Measurements from ENCODE around the gene TSPAN12. TPM values are rescaled to one million over a fixed set of nuclear protein-coding genes. Genes with fewer than 3 reads are reported as not detected.

The TSPAN12 gene
- total RNA-seq, 2 donors from 2014 or later, result 35.6 to 50.3 TPM

GRCh38 chr7:120802751-120803150 lies 55.2 kb downstream of the TSPAN12 start:
- no peaks in the 10 kb centered on the region for H3K9me3 ChIP-seq (ENCODE audit: control insufficient read depth, low read length)
- TF ChIP-seq, protein P1, sequence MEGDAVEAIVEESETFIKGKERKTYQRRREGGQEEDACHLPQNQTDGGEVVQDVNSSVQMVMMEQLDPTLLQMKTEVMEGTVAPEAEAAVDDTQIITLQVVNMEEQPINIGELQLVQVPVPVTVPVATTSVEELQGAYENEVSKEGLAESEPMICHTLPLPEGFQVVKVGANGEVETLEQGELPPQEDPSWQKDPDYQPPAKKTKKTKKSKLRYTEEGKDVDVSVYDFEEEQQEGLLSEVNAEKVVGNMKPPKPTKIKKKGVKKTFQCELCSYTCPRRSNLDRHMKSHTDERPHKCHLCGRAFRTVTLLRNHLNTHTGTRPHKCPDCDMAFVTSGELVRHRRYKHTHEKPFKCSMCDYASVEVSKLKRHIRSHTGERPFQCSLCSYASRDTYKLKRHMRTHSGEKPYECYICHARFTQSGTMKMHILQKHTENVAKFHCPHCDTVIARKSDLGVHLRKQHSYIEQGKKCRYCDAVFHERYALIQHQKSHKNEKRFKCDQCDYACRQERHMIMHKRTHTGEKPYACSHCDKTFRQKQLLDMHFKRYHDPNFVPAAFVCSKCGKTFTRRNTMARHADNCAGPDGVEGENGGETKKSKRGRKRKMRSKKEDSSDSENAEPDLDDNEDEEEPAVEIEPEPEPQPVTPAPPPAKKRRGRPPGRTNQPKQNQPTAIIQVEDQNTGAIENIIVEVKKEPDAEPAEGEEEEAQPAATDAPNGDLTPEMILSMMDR (conservative IDR thresholded peaks at IDR 0.05), result no peak
- no peak overlapping the region for H3K27ac Mint-ChIP-seq

GRCh38 chr7:120799813-120800475 lies 58.0 kb downstream of the TSPAN12 start:
- H3K36me3 Mint-ChIP-seq (ENCODE audit: low read depth), result peaks cover 31% of the 10 kb centered on the region
- Histone ChIP-seq H3K27me3 (ENCODE audit: control insufficient read depth, insufficient read depth, low read length, poor library complexity, severe bottlenecking) (no peaks in the 10 kb centered on the region), H3K4me3 (ENCODE audit: low read length) (no peak overlapping the region), H3K9ac (ENCODE audit: extremely low read depth, low read length, poor library complexity, severe bottlenecking) (no peak overlapping the region), H3K4me1 (ENCODE audit: control insufficient read depth, insufficient read depth, low read length) (peaks cover 8% of the 10 kb centered on the region), H3K27ac (ENCODE audit: low read depth, low read length) (no peak overlapping the region), H3K36me3 (ENCODE audit: control insufficient read depth, insufficient read depth, low read length) (peaks cover 51% of the 10 kb centered on the region), H3K9me3 (ENCODE audit: control insufficient read depth, low read length) (peaks cover 16% of the 10 kb centered on the region)
- H3K27me3 Mint-ChIP-seq (ENCODE audit: insufficient read depth), result no peaks in the 10 kb centered on the region
- no peak for DNase-seq
- no peak overlapping the region for H3K4me3 Mint-ChIP-seq
- peaks cover 18% of the 10 kb centered on the region for H3K4me1 Mint-ChIP-seq
- no peak overlapping the region for H3K27ac Mint-ChIP-seq
- TF ChIP-seq, protein P1 (conservative IDR thresholded peaks at IDR 0.05), result no peak
- WGBS, 2 experiments (ENCODE audit: insufficient coverage in 1 of 2, insufficient read length in 1 of 2), result 95 to 100% methylated on average over 1 to 3 of the region's 3 CpGs
- peaks cover 15% of the 10 kb centered on the region for H3K9me3 Mint-ChIP-seq

More at GRCh38 chr7:120802751-120803150, 55.2 kb downstream of the TSPAN12 start:
- H3K4me3 Mint-ChIP-seq, result no peak overlapping the region
- peaks cover 45% of the 10 kb centered on the region for H3K36me3 ChIP-seq (ENCODE audit: control insufficient read depth, insufficient read depth, low read length)
- H3K27me3 Mint-ChIP-seq (ENCODE audit: insufficient read depth), result no peaks in the 10 kb centered on the region
- WGBS, 2 experiments (ENCODE audit: insufficient coverage in 1 of 2, insufficient read length in 1 of 2), result 93 to 100% methylated on average over 2 to 3 of the region's 3 CpGs
- H3K36me3 Mint-ChIP-seq (ENCODE audit: low read depth), result peaks cover 8% of the 10 kb centered on the region
- H3K4me1 ChIP-seq (ENCODE audit: control insufficient read depth, insufficient read depth, low read length), result peaks cover 8% of the 10 kb centered on the region
- no peaks in the 10 kb centered on the region for H3K27me3 ChIP-seq (ENCODE audit: control insufficient read depth, insufficient read depth, low read length, poor library complexity, severe bottlenecking)
- H3K9me3 Mint-ChIP-seq, result peaks cover under 1% of the 10 kb centered on the region
- H3K4me3 ChIP-seq (ENCODE audit: low read length), result no peak overlapping the region
- H3K9ac ChIP-seq (ENCODE audit: extremely low read depth, low read length, poor library complexity, severe bottlenecking), result no peak overlapping the region
- H3K4me1 Mint-ChIP-seq, result peaks cover 20% of the 10 kb centered on the region
- no peak overlapping the region for H3K27ac ChIP-seq (ENCODE audit: low read depth, low read length)
- DNase-seq, result no peak

DNA sequence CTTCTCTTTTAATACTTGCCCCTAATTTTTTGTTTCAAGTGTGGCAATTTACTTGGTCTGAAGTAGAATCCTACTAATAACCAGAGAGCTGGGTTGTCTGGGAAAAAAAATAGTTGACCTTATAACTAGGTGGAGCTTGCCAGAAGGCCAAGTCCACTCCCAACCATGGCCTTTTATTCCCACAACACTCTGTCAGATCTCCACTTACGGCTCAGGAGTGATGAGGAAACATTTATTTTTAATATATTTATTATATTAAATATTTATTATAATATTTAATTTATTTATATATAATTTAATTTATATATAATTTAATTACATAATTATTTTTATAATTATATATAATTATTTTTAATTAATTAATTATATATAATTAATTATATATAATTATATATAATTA lies 58.8 kb downstream of the TSPAN12 start:
- Mint-ChIP-seq H3K4me1 (peaks cover 18% of the 10 kb centered on the region), H3K27ac (no peak overlapping the region), H3K36me3 (ENCODE audit: low read depth) (peaks cover 35% of the 10 kb centered on the region), H3K27me3 (ENCODE audit: insufficient read depth) (no peaks in the 10 kb centered on the region), H3K9me3 (peaks cover 15% of the 10 kb centered on the region), H3K4me3 (no peak overlapping the region)
- H3K4me3 ChIP-seq (ENCODE audit: low read length), result no peak overlapping the region
- H3K36me3 ChIP-seq (ENCODE audit: control insufficient read depth, insufficient read depth, low read length), result peaks cover 49% of the 10 kb centered on the region
- H3K9ac ChIP-seq (ENCODE audit: extremely low read depth, low read length, poor library complexity, severe bottlenecking), result no peak overlapping the region
- H3K4me1 ChIP-seq (ENCODE audit: control insufficient read depth, insufficient read depth, low read length), result peaks cover 8% of the 10 kb centered on the region
- peaks cover 16% of the 10 kb centered on the region for H3K9me3 ChIP-seq (ENCODE audit: control insufficient read depth, low read length)
- H3K27me3 ChIP-seq (ENCODE audit: control insufficient read depth, insufficient read depth, low read length, poor library complexity, severe bottlenecking), result no peaks in the 10 kb centered on the region
- no peak overlapping the region for H3K27ac ChIP-seq (ENCODE audit: low read depth, low read length)
- no peak for DNase-seq
- TF ChIP-seq, protein P1 (conservative IDR thresholded peaks at IDR 0.05), result no peak
- no CpG with 5 or more reads among the region's 1 CpG for WGBS, 2 experiments (ENCODE audit: insufficient coverage in 1 of 2, insufficient read length in 1 of 2)

Data from endodermal cell (in vitro differentiated cells).